IPS-20b (cell line): ENCODE results near the gene SEPTIN2.
A peak's percentile ranks its signal among the peaks of the same experiment; 100 is the strongest.

Experiments used
- H3K27ac ChIP-seq: one replicate; pipeline ENCODE4 v1.5.1; 2013; ENCODE audit warnings: low read length
- H3K27me3 ChIP-seq: 2 replicates; pipeline ENCODE4 v1.6.1; 2013; ENCODE audit warnings: mild to moderate bottlenecking, low read length, inconsistent platforms; ENCODE audit not compliant: insufficient read depth
- H3K36me3 ChIP-seq: 2 replicates; pipeline ENCODE4 v1.6.1; 2013; ENCODE audit warnings: low read depth, mild to moderate bottlenecking, inconsistent platforms, low read length, moderate library complexity; ENCODE audit not compliant: insufficient read depth
- H3K4me1 ChIP-seq: 2 replicates; pipeline ENCODE4 v1.6.1; 2013; ENCODE audit warnings: mild to moderate bottlenecking, control low read depth, inconsistent platforms, low read length, moderate library complexity; ENCODE audit not compliant: insufficient read depth
- H3K4me3 ChIP-seq: 2 replicates; pipeline ENCODE4 v1.5.1; 2013; ENCODE audit warnings: mild to moderate bottlenecking, low read length, inconsistent platforms
- H3K9ac ChIP-seq: 2 replicates; pipeline ENCODE4 v1.6.1; 2013; ENCODE audit warnings: low read depth, mild to moderate bottlenecking, inconsistent platforms, low read length, moderate library complexity
- H3K9me3 ChIP-seq: 2 replicates; pipeline ENCODE4 v1.6.1; 2013; ENCODE audit warnings: mild to moderate bottlenecking, low read depth, low read length, inconsistent platforms; ENCODE audit not compliant: insufficient read depth

The SEPTIN2 gene

DNA sequence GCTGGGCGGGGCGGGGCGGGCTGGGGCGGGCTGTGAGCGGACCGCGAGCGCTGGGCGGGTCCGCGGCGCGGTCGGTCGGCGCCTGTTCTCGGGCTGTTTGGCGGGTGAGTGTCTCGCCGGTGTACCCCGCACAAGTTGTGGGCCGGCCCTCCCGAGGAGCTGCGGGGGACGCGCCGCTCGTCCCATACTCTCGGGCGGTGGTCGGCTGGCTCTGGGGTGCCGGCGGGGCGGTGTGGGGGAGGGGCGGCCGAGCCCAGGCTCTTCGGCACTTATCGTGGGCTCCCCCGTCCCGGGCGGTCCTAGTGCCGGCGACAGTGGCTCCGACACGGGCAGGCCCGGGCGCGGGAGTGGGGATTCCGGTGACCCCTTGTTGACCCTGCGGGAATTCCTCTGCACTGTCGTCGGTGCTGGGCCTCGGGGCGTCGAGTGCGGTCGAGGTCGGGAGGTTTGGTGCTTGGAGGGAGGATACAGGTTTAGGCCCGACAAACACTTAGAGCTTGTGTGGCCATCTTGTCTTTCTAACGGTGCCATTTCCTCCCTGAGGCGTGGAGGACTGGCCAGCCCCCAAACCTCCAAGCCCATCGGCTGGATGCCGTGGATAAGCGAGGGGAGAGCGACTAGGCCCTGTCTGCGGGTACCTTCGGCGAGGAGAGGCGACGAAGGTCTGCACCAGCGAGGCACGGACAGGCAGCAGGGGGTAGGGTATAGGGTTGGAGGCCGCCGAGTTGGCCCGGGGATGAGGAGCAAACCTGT is at the start of gene SEPTIN2:
TSS of gene SEPTIN2 (plus strand) at position 47 of the 753 bp plus-strand sequence. CDS start 8,308 bp downstream, outside the sequence.
- H3K4me1 ChIP-seq: peaks cover 27% of the 10 kb centered on the region

DNA sequence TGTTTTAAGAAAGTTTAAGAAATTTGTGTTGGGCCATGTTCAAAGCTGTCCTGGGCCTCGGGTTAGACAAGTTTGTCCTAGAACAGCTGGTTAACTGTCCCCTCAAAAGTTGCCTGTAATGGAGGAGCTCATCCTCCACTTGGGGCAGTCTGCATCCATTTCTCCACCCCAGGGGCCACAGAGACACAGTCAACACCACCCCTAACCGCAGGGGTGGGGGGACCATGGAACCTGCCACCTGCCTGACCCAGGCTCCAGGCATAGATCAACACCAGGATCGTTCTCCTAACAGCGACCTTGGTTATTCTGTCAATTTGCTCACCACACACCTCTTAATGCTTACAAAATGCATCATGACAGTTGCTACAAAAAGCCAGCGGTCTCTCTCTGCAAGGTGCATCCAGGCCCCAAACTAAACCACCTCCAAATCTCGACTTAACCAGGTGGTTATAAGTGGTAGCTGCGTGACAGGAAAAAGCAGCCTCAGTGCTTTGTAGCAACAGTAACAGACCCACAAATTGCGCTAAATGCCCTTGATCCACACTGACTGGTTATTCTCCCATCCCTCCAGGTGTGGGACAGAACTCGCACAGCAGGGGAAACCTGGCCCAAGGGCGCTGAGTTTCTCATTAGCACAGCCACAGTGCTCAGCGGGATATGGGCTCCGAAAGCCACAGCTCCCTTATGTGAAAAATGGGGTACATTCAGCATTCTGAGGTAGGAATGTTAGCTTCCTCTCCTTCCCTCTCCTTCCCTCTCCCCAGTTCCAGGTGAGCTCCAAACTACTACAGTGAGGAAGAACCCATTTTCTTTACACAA is 48.3 kb upstream of the SEPTIN2 start:
- Histone ChIP-seq H3K27me3 (no peaks in the 10 kb centered on the region), H3K4me1 (0 out of 2 replicates have a peak, but pooled peaks cover 4% of the 10 kb centered on the region), H3K36me3 (peaks cover 65% of the 10 kb centered on the region), H3K27ac (no peak overlapping the region), H3K9me3 (no peaks in the 10 kb centered on the region), H3K9ac (no peak overlapping the region), H3K4me3 (no peak overlapping the region)

More for the DNA sequence above, at the start of gene SEPTIN2:
- peaks cover 14% of the 10 kb centered on the region for H3K36me3 ChIP-seq
- H3K9ac ChIP-seq: peak within 1 kb of the TSS; percentile 99
- H3K27me3 ChIP-seq: no peaks in the 10 kb centered on the region
- no peaks in the 10 kb centered on the region for H3K9me3 ChIP-seq
- H3K27ac ChIP-seq: peak within 1 kb of the TSS; percentile 97
- peak within 1 kb of the TSS; percentile 95 for H3K4me3 ChIP-seq

GRCh38 chr2:241268306-241268705 is 47.4 kb upstream of the SEPTIN2 start:
- no peak overlapping the region for H3K4me3 ChIP-seq
- H3K9ac ChIP-seq: no peak overlapping the region
- peaks cover 56% of the 10 kb centered on the region for H3K36me3 ChIP-seq
- H3K9me3 ChIP-seq: no peaks in the 10 kb centered on the region
- H3K27ac ChIP-seq: no peak overlapping the region
- peaks cover 5% of the 10 kb centered on the region; the same call in 1 of the 2 replicates for H3K4me1 ChIP-seq
- no peaks in the 10 kb centered on the region for H3K27me3 ChIP-seq

DNA sequence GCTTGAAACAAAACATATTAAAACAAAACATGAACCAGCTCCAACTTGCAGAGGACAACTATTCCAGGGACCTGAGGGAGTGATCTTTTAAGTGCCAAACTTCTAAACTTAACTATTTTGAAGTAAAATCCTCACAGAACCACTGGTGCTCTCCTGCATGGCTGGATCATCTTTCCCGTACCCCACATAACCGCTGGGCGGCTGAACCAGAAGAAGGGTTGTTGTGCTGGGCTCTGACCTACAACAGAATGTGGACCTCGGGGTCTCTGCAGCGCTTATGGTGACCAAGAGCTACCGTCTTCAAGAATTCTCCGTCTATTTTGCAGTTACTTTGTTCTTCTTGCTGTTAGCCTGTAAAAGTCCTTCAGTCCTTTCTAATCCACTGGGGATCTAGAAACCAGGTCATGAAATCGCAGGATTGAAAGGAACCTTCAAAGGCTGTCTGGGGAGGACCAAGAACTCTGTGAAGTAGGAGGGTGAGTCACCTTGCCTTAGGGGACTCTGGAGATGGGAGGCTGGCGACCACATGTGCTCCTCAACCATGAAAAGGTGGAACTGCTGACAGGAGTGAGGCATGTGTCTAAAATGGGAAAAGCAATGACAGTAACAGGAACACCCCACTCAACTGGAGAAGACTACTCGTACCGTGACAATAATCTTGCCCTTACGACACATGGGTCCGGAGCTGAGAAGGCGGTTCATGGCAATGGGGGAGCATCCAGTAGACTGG is 46.8 kb upstream of the SEPTIN2 start:
- Histone ChIP-seq H3K4me3 (no peak overlapping the region), H3K36me3 (peaks cover 50% of the 10 kb centered on the region), H3K4me1 (peaks cover 6% of the 10 kb centered on the region; the same call in 1 of the 2 replicates), H3K9me3 (no peaks in the 10 kb centered on the region), H3K27me3 (no peaks in the 10 kb centered on the region), H3K27ac (no peak overlapping the region), H3K9ac (no peak overlapping the region)

GRCh38 chr2:241269707-241270520 is 45.8 kb upstream of the SEPTIN2 start:
- no peaks in the 10 kb centered on the region for H3K27me3 ChIP-seq
- peaks cover 6% of the 10 kb centered on the region; the same call in 1 of the 2 replicates for H3K4me1 ChIP-seq
- H3K27ac ChIP-seq: no peak overlapping the region
- H3K9me3 ChIP-seq: no peaks in the 10 kb centered on the region
- no peak overlapping the region for H3K9ac ChIP-seq
- H3K36me3 ChIP-seq: peaks cover 42% of the 10 kb centered on the region
- no peak overlapping the region for H3K4me3 ChIP-seq

DNA sequence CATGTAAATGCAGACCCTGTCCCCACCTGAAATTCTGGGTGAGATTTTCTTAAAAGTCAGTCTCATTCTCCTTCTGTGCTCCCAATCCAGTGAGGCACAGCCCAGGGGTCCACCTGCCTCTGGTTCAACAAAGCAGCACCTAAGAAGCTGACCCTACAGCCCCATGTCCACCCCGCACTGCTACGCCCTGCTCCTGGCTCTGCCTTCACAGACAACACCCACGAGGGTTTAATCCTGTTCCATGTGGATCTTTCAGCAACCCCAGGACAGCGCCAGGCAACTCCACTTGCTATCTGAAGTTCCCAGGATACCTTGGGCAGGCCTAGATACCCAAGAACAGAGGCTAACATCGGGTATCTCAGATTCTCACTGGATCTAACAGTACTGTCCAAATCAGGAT is 45.2 kb upstream of the SEPTIN2 start:
- H3K36me3 ChIP-seq: peaks cover 36% of the 10 kb centered on the region
- no peak overlapping the region for H3K27ac ChIP-seq
- H3K27me3 ChIP-seq: no peaks in the 10 kb centered on the region
- H3K9ac ChIP-seq: no peak overlapping the region
- H3K9me3 ChIP-seq: no peaks in the 10 kb centered on the region
- no peak overlapping the region for H3K4me3 ChIP-seq
- H3K4me1 ChIP-seq: peaks cover 6% of the 10 kb centered on the region; the same call in 1 of the 2 replicates

- Histone ChIP-seq H3K36me3 (peaks cover 24% of the 10 kb centered on the region), H3K4me3 (peak overlapping the region; percentile 67), H3K9ac (peak overlapping the region; percentile 67; the same call in 1 of the 2 replicates), H3K27me3 (no peaks in the 10 kb centered on the region), H3K27ac (no peak overlapping the region), H3K4me1 (peaks cover 6% of the 10 kb centered on the region; the same call in 1 of the 2 replicates), H3K9me3 (no peaks in the 10 kb centered on the region)
Measured at GRCh38 chr2:241271706-241272302, 43.9 kb upstream of the SEPTIN2 start.

GRCh38 chr2:241272303-241273209 is 43.2 kb upstream of the SEPTIN2 start:
- peak overlapping the region; percentile 68 for H3K4me3 ChIP-seq
- H3K27me3 ChIP-seq: no peaks in the 10 kb centered on the region
- no peaks in the 10 kb centered on the region for H3K9me3 ChIP-seq
- H3K36me3 ChIP-seq: peaks cover 16% of the 10 kb centered on the region; the same call in 1 of the 2 replicates
- peak overlapping the region; percentile 67; the same call in 1 of the 2 replicates for H3K9ac ChIP-seq
- no peak overlapping the region for H3K27ac ChIP-seq
- peaks cover 6% of the 10 kb centered on the region; the same call in 1 of the 2 replicates for H3K4me1 ChIP-seq

DNA sequence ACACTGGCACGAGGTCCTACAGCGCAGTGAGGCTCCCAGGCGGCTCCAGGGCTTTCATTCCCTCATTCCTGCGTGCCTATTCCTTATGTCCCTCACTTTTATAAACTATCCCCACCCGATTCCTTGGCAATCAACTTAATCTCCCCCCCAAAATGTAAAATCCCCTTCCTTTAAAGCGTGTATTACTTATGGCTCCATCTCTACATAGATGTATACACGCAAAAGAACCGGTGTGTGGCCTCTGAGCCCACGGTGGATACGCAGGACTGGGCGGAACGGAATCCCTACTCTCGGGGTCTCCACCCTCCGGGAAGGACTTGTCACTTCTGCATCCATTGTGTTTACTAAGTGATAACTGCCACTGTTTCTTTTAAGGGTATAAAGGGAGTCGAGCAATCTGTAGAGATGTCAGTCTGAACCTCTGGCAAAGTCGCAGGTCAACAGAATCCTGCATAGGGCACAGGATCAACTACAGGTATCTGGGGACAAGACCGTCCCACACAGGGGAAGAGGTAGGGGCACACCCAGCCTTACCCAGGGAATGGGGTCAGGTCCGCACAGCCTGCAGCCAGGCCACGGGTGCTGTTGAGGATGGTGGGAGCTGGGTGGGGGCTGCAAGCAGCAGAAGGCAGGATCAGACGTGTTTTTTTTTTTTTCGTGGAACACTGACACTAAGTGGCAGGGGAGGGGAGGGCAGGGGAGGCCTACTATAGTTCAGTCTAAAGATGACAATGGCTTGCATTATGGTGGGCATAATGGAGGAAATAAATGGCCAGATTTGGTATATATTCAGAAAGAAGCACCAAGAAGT is 42.3 kb upstream of the SEPTIN2 start:
- H3K27me3 ChIP-seq: no peaks in the 10 kb centered on the region
- H3K36me3 ChIP-seq: peaks cover 9% of the 10 kb centered on the region; the same call in 1 of the 2 replicates
- no peaks in the 10 kb centered on the region for H3K9me3 ChIP-seq
- H3K4me1 ChIP-seq: peaks cover 6% of the 10 kb centered on the region; the same call in 1 of the 2 replicates
- no peak overlapping the region for H3K27ac ChIP-seq
- peak overlapping the region; percentile 20; the same call in 1 of the 2 replicates for H3K9ac ChIP-seq
- H3K4me3 ChIP-seq: peak overlapping the region; percentile 68
